ENCODE data around the gene MEN1.

MEN1 gene

DNA sequence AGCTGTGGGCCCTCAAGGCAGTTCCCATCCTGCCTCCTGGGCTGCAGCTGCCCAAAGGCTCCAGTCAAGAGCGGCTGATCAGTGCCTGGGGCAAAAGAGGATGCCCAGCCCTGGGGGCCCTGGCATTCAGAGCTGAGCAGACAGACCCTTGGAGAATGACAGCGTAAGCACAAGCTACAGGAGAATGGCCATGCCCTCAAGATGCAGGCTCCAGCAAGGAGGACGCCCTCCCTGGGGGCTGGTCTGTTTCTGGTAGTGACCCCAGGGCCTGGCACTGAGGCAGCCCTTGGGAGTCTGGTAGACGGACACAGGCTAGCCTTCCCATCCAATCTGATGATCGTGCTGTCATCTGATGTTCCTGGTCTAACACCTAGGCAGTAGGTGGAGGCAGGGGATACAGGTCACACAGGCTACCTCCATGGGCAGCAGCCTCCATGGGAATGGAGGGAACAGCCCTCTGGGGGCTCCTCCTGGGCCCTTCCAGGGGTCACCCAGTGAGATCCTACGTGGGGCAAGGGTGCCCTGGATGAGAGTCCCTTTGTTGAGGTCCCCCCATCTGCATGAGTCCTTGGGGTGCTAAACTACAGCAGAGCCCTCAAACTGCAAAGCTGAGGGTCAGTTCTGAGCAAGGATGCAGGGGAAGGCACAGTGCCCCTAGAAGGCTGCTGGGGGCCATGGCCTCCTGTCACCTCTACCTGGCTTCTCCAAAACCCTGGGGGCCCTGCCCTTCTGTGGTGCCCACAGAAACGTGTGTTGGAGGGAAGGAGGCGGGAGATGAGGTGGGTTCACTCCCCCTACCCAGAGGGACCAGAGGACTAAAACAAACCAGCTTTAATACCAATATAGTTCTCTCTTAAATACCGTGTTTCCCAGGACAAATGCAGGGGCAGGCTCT lies 21.8 kb downstream of the MEN1 start:
- no peak for DNase-seq (ENCODE audit: low spot score)

DNA sequence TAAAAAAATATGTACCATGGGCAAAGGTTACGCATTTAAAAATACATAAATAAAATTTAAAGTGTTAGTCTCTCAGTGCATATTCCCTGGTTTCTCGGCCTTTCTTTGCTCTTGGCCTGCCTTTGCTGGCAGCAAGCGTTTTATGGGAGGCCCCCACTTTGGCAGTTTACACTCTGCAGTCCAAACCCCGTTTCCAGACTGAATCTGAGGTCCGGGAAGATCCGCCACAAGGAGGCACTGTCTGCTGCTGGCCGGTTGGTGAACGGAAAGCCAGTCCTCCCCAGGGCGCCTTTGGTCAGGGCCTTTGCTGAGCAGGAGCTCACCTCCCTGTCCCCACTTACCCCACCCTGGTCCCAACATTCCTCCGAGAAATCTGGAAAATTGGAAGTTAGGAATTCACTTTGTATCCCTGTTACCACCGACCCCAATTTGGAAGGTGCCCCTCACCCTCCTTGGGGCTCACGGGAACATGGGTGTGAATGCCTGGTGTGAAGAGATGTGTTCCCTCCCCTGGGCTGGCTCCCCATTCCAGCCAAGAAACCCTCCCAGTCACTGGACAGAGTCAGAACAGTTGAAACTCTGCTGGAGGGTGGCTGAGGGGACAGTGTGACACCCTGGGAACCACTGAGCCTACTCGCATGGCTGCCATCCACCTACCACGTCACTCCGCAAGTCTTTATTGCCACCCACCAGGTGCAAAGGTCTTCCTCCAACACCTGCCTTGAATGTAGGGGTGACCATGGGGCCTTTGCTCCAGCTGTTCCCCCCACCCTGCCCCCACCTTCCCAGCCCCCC lies 22.6 kb downstream of the MEN1 start:
- DNase-seq (ENCODE audit: low spot score): no peak

DNA sequence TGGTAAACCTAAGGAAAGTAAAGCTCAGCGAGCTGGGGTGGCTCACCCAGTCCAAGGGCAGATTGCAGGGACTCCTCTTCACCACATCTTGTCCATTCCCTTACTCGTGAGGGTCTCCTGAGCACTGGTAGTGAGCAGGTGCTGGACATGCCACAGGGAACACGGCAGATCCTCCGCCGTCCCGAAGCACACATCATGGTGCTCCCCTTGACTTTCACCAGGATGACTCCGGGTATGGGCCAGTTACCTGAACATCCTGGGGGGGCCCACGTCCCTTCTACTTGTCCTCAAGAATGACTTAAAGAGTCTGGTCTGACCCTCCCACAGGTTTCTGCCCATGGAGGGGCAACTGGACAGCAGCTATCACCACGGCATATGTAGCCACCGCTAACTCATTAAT lies 24.0 kb downstream of the MEN1 start:
- DNase-seq (ENCODE audit: low spot score): no peak

DNA sequence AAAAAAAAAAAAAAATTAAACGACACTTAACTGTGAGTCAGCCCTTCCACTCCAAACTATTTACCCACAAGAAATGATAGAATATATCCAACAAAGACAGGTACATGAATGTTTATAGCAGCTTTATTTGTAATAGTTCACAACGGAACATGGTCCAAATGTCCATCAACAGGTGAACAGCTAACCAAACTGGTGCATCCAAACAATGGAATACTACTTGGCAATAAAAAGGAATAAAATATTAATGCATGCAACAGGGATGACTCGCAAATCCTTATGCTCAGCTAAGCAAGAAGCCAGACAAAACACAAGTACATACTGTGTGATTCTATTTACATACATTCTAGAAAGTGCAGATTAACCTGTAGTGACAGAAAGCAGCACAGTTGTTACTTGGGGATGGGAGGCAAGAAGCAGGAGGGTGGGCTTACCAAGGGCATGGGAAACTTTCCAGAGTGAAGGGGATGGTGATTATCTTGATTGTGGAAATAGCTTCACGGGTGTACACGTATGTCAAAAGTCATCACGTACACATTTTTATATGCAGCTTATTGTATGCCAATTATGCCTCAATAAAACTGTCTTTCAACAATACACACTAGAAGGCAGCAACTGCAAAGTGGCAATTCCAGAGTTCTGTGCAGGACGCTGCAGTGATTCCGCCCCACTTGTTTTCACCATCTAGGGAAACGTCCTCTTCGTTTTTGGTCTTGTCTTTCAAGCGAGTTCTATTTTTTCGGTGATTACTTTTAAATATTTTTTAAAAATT lies 25.4 kb downstream of the MEN1 start:
- no peak for DNase-seq (ENCODE audit: low spot score)

DNA sequence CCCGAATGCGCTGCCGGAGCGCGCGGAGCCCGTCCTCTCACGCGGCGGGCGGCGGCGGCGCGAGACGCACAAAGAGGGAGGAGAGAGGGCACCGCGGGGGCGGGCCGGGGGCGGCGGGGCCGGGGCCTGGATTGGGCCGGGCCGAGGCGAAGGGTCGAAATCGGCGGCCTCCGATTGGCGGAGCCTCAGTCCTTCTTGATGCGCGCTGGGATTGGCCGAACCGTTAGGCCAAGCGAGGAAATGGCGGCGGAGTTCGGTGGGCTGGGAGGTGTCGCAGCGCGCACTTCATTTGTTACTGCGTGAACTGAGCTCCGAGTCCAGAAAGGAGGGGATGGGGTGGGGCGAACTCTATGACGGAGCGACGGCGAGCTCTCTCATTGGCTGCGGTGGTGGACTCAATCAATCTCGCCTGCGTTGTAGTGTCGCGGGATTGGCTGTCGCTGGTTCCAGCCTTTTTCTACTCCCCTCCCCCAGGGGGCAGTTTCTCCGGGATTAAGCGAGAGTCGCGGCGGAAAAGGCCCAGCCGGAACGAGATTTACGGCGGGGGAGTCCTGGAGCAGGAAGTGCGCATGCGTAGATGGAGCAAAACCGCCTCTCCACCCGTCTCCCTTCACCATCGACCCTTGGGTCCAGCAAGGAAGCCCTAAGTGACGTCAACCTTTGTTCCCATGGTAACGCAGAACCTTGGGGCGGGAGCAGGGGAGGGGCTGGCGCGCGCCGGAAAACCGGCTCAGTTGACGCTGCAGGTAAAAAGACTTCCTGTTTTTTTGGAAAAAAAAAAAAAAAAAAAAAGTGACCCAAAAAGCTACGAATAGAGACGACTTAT lies 31.7 kb downstream of the MEN1 start, which contains the start of gene SF1:
TSS of gene SF1 (minus strand) at position 70 of the 826 bp plus-strand sequence. CDS start 150 bp downstream, outside the sequence.
- DNase-seq (ENCODE audit: low spot score): peak; percentile 100

DNA sequence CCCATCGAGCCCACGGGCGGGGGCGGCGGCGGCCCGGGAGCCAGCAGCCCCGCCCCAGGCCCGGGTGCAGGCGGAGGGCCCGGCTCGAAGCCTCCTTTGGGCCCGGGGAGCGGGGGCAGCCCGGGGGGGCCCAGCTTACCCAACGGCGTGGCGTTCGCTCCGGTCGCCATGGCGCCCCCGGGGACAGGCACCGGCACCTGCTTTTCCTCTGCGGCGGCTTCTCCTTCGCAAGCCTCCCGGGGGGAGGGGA lies 32.2 kb downstream of the MEN1 start:
- DNase-seq (ENCODE audit: low spot score): no peak

DNA sequence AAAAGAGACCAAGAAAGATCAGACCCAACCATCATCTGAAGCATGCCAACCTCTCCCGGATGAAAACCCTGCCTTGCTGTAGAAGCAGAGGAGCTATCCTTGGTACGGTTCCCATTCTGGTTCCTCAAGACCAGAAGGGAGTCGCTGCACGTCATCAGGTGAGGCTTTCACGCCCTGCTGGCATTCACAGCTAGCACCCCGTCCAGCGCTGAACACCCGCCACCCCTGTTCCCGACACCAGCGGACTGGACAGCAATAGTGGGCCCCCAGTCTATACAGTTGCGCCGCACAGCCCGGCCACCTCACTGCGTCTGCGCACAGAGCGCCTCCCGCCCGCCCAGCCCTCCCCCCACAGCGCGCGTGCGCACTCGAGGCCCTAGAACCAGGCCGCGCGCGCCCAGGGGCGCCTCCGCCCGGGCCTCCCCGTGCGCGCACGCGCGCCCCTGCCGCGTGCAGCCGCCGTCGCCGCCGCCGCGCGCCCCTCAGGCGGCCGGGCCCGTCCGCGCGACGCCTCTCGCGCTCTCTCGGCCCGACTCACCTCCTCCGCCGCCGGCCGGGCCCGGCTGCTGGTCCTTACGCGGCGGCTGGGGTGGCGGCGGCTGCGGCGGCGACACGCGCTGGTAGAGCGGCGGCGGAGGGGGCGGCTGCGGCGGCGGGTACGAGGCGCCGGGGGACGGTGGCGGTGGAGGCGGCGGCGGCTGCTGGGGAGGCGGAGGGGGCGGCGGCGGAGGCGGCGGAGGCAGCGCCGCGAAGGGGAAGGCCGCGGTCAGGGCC lies 32.7 kb downstream of the MEN1 start:
- peak; percentile 68 for DNase-seq (ENCODE audit: low spot score)

DNA sequence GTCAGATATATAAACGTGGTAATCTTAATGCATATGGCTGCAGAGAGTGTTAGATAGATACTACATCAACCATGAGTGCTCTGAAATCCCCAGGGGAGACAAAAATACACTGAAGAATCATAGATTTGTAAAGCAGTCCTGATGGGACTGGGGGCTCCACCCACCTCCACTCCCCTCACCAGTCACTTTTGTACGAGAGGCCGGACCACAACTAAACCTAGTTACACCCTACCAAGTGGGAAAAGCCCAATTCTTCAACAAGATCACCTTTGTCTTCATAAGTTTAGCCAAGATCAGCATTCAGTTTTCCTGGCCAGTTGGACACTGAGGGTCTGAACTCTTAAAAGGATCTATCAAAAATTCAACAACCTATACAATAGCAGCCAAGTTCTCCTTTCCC lies 33.5 kb downstream of the MEN1 start:
- no peak for DNase-seq (ENCODE audit: low spot score)

DNA sequence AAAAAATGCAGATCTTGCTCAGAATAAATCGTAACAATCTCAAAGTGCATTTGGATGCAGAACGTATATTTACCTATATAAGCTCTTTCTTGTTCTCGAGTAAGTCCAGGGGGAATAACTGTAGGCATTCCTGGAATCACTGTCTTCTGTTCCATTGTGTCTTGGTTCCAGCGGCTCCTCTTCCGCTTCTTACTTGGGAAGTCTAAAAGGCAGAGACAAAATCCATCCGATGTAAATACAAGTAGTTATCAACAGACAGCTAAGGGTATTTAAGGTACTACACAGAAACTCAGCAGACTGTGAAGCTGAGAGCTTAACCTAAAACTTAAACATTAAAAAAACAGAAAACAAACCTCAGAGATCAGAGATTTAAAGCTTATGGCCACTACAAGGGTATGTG lies 33.9 kb downstream of the MEN1 start:
- DNase-seq (ENCODE audit: low spot score): no peak

DNA sequence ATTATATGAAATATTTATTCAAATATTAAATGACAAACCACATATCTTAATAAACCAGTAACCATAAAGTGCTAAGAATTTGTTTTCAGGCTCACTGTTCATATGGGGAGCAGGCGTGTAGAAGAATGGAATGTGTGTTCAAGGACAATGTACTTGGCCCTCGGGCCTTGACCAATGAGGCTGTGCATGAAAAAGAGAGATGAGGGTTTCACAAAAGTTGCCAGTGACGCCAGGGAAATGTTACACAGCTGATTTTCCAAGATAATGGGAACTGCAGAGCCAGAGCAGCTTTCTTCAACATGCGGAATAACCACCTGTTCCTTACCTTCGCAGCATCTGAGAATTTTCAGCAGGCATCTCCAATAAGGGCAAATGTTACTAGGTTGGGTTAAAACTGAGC lies 36.2 kb downstream of the MEN1 start:
- DNase-seq (ENCODE audit: low spot score): no peak

DNA sequence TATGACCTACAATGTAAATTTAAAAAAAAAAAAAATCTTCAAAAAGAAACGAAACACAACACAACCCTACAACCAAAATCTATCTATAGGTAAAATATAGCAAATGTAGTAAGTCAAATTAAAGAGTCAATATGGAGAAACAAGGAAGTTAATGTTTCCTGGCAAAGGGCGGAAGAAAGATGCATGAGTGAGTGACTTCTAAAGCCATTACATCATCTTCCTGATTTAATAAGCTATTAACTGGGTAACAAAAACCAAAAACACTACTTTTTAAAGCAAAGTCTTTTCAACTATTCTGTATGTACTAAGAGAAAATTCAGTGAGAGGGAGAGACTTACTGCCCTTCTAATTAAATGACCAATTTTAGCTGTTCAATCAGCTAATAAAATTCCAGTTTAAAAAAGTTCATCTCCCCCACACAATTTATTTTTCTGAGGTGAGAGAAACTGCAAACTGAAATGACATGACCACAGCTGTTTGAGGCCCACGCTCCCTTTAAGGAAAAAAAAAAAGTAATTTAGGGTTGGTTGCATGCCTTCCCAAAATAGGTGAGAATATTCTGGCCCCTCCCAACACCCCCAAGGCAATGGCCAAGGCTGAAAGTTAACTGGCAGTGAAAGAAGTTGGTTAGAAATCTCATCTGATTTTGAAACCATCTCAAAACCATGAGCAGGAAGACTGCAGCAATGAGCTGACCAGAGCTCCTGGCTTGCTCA lies 37.9 kb downstream of the MEN1 start:
- DNase-seq (ENCODE audit: low spot score): no peak

DNA sequence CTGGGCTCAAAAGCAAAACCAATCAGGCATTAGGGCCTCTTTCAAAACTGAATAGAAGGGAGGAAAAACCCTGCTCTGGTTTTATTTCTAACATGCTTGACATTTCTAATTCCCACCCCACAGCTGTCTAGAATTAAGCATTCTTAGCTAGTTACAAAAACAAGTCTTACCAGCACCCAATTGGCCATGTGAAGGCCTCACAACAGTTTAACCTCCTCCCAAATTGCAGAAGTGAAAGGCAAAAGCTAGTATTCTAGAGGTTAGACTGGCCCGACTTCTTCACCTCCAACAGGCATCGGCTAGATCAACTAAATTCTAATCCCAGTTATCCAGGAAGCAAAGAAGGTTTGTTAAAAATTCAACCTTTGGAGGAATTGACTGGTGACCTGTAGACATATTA lies 38.5 kb downstream of the MEN1 start:
- no peak for DNase-seq (ENCODE audit: low spot score)

DNA sequence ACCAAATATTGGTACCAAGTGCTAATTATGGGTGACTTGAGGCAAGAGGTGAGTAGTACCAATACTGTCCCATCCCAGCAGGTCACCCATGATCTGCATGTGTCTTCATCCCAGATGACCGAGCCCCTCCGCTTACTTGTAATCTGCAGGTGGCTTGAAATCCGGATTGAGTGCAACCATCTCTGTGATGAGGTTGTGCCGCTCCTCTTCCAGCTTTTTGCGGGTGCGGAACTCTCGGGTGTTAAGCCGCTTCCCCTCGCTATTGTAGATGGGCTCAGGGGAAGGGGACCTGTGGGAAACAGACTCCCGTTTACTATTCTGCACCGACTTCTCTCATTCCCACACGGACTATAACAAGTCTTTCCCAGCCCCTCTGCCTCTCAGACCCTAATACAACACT lies 40.2 kb downstream of the MEN1 start:
- DNase-seq (ENCODE audit: low spot score): no peak

DNA sequence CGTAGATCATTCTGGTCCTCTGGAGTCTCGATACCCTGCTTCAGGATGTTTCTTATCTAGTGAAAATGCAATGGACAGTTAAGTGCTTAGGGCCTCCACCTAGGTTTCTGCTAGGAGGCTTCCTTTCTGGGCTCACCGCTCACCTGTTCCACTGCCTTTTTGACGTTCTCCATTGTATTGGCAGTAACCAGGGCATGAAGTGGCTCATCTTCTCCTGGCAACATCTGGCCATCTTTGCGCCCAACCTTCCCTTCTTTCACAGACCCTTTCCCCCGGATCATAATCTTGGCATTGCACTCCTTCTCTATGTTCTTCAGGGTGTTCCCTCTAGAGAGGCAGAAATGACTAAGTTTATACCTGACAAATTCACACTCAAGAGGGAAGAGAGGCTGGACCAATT lies 41.1 kb downstream of the MEN1 start:
- no peak for DNase-seq (ENCODE audit: low spot score)

DNA sequence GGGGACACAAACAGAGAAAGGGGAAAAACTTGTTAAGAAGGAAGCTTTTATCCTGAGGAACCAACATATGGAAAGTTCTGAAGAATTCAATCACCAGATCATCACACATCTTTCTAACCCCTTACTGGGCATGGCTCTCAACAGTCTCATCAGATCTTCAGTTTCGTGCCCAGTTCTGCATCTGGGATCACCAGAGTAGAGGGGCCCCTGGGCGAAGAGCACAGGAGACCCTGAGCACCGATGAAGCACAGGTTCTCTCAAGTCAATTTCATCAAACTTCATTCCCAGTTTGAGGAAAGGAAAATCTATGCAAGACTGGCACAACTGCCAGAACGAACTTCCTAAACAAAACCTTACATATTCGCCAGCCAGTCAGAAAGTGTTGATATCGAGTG lies 42.1 kb downstream of the MEN1 start:
- no peak for DNase-seq (ENCODE audit: low spot score)

DNA sequence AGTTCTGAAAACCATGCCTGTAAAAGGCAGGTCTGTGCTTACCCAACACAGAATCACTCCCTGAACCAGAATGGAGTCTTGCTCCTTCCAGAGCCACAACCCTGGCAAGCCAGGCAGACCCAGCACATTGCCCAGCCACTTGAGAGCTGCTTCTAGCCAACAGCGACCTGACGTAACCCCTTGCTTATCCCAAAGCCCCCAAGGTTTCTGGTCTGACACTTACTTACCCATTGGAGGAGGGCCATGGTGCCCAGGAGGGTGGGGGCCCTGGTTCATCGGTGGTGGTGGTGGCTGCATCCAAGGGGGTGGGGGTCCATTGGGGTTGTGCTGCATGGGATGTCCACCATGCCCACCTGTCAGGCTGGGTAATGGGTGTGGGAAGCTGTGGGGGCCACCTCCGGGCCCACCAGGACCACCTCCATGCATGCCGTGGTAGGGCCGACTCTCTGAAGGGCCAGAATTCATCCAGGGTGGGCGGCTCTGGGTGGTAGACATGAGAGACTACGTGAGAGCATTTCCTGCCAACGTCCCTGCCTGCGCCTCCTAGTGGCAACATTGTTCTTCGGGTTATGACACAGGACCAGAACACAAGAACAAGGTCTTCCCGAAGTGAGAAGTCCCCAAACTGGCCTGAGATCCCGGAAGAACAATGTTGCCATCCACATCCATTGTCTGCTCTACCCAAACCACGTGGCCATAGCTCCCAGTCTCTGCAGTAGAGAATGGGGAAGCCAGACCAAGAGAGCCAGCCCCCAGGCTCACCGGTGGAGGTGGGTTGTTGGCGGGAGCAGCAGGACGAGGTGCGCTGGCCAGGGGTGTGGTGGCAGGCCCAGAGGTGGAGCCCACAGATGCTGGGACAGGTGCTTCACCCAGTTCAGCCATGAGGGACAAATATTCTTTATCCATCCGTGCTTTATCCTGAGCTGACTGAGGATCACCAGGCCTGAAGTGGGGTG lies 42.7 kb downstream of the MEN1 start:
- peak; percentile 71 for DNase-seq (ENCODE audit: low spot score)

DNA sequence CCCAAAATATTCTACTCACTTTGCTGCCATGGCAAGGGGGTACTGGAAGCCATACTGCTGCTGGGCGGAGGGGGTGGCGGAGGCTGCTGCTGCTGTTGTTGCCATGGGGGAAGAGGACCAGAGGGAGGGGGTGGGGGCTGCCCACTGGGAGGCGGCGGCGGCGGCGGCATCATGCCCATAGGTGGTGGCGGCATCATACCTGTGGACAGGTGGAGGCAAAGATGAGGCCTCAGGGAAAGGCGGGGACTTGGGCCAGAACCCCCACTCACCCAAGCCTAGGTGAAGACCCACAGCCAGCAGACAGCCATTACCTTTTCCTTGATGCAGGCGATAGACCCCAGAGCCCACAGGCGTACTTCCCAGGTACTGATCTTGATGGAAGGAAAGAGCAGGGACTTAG lies 43.5 kb downstream of the MEN1 start:
- DNase-seq (ENCODE audit: low spot score): no peak

DNA sequence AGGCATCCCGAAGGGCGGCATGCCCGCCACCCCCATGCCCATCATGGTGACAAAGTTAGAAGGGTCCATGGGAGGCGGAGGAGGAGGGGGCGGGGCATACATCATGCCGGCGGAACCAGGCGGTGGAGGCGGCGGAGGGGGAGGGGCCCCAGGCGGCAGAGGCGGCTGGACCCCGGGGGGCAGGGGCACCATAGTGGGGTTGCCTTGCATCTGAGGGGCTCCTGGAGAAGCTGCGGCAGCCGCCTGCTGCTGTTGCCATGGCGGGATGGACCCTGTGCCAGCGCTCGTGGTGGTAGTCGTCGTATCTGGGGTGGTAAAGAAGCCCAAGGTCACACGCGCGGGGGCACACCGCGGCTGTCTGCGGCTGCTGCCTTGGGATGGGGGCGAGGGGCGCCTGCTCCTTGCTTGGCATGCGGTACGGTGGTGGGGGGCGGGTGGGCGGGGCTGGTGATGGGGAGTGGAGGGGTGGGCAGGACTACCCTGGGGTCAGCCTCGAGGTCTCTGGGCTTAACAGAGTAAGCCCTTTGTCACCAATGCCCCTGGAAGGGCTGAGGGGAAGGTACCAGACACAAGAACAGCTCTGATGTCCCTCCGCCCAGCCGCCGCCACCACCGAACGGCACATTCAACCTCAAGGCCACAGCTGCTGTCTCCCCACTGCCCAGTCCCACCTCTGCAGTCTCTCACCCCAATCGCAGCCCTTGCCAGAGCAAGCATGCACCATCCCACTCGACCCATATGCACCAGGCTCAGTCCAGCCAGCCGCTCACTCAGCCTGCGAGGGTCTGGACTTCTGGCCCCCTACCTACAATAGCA lies 44.3 kb downstream of the MEN1 start:
- no peak for DNase-seq (ENCODE audit: low spot score)
